ENCODE results near the gene FOXI1. TPM values are rescaled to one million over a fixed set of nuclear protein-coding genes. Genes with fewer than 3 reads are reported as not detected.

FOXI1 gene
- polyA plus RNA-seq (ENCODE audit: insufficient read length in 4 of 4): 1 to 10 TPM in 3 of 4 donors, under 1 TPM in 1; 0.11 to 8.9 (median 5.8) TPM

DNA sequence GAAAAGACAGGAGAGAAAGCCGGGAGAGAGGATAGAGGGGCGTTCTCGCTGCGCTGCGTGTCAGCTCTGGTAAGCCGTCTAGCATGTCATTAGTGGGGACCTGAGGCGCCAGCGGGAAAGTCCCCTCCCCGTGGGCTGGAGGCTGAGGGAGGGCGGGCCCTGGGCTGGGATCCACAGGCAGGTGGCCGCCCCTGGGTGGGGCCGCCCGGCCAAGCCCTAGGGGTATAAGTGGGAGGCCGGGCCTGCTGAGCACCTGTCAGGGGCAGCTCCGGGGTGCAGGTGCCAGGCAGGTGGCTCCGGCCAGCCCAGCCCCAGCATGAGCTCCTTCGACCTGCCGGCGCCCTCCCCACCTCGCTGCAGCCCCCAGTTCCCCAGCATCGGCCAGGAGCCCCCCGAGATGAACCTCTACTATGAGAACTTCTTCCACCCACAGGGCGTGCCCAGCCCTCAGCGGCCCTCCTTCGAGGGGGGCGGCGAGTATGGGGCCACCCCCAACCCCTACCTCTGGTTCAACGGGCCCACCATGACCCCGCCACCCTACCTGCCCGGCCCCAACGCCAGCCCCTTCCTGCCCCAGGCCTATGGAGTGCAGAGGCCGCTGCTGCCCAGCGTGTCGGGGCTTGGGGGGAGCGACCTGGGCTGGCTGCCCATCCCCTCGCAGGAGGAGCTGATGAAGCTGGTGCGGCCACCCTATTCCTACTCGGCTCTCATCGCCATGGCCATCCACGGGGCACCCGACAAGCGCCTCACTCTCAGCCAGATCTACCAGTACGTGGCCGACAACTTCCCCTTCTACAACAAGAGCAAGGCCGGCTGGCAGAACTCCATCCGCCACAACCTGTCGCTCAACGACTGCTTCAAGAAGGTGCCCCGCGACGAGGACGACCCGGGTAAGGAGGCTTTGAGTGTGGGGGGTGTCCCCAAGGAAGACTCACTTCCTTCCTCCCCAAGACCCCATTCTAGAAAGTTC lies at the start of gene FOXI1:
TSS of gene FOXI1 (plus strand) at position 256 of the 970 bp plus-strand sequence. CDS start at position 317, 61 bp downstream.
- DNase-seq (ENCODE audit: low read depth in 4 of 4, low spot score in 3 of 4): no peak

DNA sequence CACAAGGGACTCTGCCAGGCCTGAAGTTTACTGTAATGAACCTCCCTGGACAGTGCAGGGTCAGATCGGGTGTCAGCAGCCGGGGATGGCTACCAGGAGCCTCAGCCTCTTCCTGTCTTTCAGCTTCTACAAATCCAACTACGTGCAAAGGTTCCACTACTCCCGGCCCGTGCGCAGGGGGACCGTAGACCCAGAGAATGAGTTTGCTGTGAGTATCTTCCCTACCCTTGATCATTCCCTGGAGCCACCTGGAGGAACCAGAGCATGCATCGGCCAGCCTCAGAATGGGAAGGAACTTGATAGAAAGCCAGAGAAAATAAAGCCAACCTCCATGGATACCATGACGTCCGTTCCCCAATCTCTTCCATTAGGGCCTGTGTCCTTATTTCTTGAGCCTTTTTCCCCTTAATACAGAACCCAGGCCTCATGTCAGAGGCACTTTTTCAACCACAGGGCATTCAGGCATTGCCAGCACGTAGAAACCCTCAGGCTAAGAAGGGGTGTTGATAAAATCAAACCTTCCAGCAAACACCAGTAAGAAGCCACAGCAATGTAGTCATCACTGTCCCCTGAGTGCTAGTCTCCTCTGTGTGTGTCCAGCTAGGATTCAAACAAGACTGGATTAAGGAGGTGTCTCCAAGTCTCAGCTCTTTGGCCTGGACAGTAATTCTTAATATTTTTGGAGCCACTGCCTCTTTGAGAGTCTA lies 49.0 kb upstream of the FOXI1 start:
- no peak for DNase-seq (ENCODE audit: low read depth in 4 of 4, low spot score in 3 of 4)

GRCh38 chr5:170057311-170057710 lies 48.4 kb upstream of the FOXI1 start:
- DNase-seq (ENCODE audit: low read depth in 4 of 4, low spot score in 3 of 4): no peak

GRCh38 chr5:170059221-170059620 lies 46.5 kb upstream of the FOXI1 start:
- DNase-seq (ENCODE audit: low read depth in 4 of 4, low spot score in 3 of 4): no peak

- DNase-seq (ENCODE audit: low read depth in 4 of 4, low spot score in 3 of 4): no peak
These were observed 38.5 kb upstream of the FOXI1 start for GRCh38 chr5:170067152-170067551.

GRCh38 chr5:170067574-170068170 lies 38.0 kb upstream of the FOXI1 start:
- no peak for DNase-seq (ENCODE audit: low read depth in 4 of 4, low spot score in 3 of 4)

GRCh38 chr5:170069512-170069911 lies 36.2 kb upstream of the FOXI1 start:
- no peak for DNase-seq (ENCODE audit: low read depth in 4 of 4, low spot score in 3 of 4)

DNA sequence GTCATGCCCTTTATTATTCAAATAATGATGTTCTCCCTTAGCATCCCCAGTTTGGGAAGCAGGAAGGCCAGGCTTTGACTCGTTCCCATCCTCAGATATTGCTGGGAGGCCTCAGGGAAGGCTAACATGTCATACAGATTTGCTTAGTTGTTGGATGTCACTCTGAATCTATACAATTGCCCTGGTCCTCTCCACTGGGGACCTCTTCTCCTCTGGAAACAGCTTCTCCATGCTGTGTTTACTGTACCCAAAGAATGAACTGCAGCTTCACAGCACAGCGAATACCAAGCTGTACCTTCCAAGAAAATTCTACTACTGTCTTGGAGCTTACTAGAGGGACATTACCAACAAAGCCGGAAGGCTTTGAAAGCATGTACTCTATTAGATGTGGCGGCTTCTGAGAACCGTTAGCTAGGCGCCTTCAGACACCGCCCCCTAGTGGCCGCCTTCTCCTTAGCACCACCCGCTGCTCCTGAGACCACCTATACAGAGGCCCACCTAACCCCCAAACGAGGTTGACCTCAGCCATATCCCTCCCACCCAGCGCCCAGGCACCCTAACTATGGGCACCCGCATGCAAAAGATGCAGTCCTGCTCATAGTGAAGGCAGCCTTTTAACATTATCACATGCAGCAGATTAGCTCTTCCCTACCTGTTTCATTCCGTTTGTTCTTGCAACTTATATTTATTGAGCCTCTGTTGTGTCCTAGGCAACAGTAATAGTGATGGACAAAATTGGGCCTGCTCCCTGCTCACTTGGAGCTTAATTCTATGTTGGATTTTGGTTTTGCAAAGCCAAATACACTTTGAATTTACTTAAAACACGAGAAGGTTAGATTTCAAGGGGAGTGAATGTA lies 34.9 kb upstream of the FOXI1 start:
- peak in 3 of 4 donors; percentile 27 to 35 (median 33) for DNase-seq (ENCODE audit: low read depth in 4 of 4, low spot score in 3 of 4)

DNA sequence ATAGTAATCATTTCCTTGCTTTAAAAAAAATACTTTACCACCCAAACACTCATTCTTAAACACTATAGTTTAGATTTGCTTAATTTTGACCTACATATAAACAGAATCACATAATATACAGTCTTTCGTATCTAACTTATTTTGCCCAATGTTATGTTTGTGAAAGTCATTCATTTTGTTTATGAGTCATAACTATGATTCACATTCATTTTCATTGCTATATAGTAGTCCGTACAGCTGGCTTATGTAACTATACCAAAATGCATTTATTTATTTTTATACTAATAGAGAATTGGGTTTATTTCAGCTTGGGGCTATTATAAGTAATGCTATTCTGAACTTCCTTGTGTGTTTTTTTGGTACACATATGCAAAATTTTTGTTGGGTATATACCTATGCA lies 33.9 kb upstream of the FOXI1 start:
- DNase-seq (ENCODE audit: low read depth in 4 of 4, low spot score in 3 of 4): no peak

DNA sequence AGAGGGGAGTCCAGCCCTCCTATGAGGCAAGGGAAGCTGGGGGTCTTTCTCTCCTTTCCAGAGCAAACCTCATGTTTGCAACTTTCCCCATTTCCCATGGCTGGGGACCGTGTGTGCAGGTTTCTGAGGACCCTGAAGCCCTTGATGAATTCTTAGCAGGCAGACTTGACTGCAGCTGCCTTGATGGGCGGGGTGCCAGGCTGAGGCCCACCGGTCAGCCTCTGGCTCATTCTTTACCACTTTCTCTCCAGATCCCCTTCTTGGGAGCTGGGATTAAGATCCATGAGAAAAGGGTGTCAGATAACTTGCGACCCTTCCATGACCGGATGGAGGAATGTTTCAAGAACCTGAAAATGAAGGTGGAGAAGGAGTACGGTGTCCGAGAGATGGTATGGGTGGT lies 30.0 kb upstream of the FOXI1 start:
- DNase-seq (ENCODE audit: low read depth in 4 of 4, low spot score in 3 of 4): no peak

DNA sequence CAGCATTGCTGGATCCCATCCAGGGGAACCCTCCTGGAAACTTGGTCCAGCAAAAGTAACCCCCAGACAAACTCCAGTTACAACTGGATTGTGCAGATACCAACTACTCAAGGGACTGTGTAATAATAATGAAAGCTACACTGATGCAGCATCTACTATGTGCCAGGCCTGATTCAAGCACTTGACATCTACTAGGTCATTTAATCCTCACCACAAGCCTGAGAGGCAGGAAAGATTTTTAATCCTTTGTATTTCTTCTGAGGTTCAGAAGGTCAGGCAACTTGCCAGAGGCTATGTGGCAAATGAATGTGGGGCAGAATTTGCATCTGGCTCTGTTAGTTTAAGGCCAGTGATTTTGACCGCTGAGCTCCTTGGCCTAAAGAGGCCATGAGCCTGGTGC lies 29.5 kb upstream of the FOXI1 start:
- DNase-seq (ENCODE audit: low read depth in 4 of 4, low spot score in 3 of 4): no peak

DNA sequence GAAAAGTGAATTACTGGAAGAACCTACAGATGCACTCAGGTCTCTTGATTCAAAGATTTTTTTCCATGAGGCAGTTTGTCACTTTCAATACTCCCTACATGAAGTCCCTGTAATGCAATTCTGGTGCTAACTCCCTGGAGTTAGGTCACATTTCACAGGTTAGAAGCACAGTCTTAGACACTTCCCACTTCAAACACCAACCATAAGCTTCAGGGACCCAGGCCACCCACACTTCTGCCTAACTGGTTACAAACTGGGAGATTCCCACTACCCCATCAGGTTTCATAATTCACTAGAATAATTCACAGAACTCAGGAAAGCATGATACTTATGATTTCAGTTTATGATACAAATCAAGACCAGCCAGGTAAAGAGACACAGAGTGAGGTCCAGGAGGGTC lies 29.0 kb upstream of the FOXI1 start:
- no peak for DNase-seq (ENCODE audit: low read depth in 4 of 4, low spot score in 3 of 4)

GRCh38 chr5:170077526-170077925 lies 28.2 kb upstream of the FOXI1 start:
- no peak for DNase-seq (ENCODE audit: low read depth in 4 of 4, low spot score in 3 of 4)

DNA sequence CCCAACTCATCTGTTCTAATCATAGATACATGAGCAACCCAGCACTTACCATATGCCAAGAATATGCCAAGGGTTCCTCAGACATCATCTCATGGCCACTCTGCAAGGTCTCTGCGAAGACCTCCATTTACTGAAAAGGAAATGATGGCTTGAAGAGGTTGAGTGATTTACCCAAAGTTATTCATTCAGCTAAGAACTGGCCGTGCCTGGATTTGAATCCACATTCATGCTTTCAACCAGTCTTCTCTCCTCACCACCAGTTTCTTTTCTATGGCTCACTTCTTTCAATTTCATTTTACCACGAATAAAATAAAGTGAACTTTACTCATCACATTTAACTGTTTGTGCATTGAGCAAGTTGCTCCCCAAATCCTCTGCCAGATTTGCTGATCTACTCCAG lies 27.2 kb upstream of the FOXI1 start:
- no peak for DNase-seq (ENCODE audit: low read depth in 4 of 4, low spot score in 3 of 4)

GRCh38 chr5:170078931-170079330 lies 26.8 kb upstream of the FOXI1 start:
- DNase-seq (ENCODE audit: low read depth in 4 of 4, low spot score in 3 of 4): no peak

DNA sequence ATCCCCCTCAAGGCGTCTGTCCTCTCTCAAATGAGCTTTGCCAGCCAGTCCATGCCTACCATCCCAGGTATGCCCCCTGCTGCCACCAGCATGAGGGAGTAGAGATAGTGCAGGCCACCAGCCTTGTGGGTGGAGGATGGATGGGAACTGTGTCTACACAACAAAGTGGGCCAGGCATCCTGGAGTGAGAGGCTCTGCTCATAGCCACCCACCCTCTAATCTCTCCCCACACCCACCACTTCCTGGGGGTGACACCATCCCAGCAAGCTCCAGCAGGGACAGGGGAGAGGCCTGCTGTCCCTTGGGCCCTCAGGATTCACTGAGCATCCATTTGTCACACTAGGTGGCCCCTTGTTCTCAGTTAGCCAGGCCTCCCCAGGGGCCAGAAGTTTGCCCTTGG lies 25.5 kb upstream of the FOXI1 start:
- DNase-seq (ENCODE audit: low read depth in 4 of 4, low spot score in 3 of 4): no peak

GRCh38 chr5:170080786-170081445 lies 24.8 kb upstream of the FOXI1 start:
- no peak for DNase-seq (ENCODE audit: low read depth in 4 of 4, low spot score in 3 of 4)

GRCh38 chr5:170081616-170082015 lies 24.1 kb upstream of the FOXI1 start:
- DNase-seq (ENCODE audit: low read depth in 4 of 4, low spot score in 3 of 4): no peak

GRCh38 chr5:170082701-170083100 lies 23.0 kb upstream of the FOXI1 start:
- no peak for DNase-seq (ENCODE audit: low read depth in 4 of 4, low spot score in 3 of 4)

Data from left renal pelvis (tissue), 4 donors.